Heart right ventricle (tissue), 16 donors: ENCODE measurements around the gene BBLN. TPM values are rescaled to one million over a fixed set of nuclear protein-coding genes. Genes with fewer than 3 reads are reported as not detected.

ENCODE experiments used
- ATAC-seq, 8 donors: fragments of 200-7000 bp; cut with Tn5 transposase; one replicate each; pipeline ENCODE4 v1.9.1; 2020; ENCODE audit warnings: mild to moderate bottlenecking in 8 of 8, moderate library complexity in 8 of 8, moderate number of reproducible peaks in 1 of 8
- DNase-seq, 2 donors: peaks; one replicate each; pipeline ENCODE4 v3.0.0-alpha.2; 2020
- H3K27ac ChIP-seq, 10 donors: fragments of 200-600 bp; sonication (generic) in 2 of 10; one replicate each; pipeline versions ENCODE4 v1.5.0 to v1.8.0; 2020 to 2022; ENCODE audit warnings: mild to moderate bottlenecking in 3 of 10
- H3K27me3 ChIP-seq, 7 donors: fragments of 200-600 bp; one replicate each; pipeline ENCODE4 v1.8.0; 2021 to 2022; ENCODE audit warnings: mild to moderate bottlenecking in 2 of 7
- H3K36me3 ChIP-seq, 9 donors: fragments of 200-600 bp; sonication (generic) in 1 of 9; one replicate each; pipeline versions ENCODE4 v1.5.0 to v1.8.0; 2020 to 2022; ENCODE audit warnings: mild to moderate bottlenecking in 2 of 9
- H3K4me1 ChIP-seq, 9 donors: fragments of 200-600 bp; sonication (generic) in 1 of 9; one replicate each; pipeline versions ENCODE4 v1.5.0 to v1.8.0; 2020 to 2022; ENCODE audit warnings: mild to moderate bottlenecking in 4 of 9
- H3K4me3 ChIP-seq, 10 donors: fragments of 200-600 bp; sonication (generic) in 2 of 10; one replicate each; pipeline versions ENCODE4 v1.5.0 to v1.8.0; 2020 to 2022; ENCODE audit warnings: mild to moderate bottlenecking in 7 of 10, moderate library complexity in 2 of 10
- H3K9me3 ChIP-seq, 11 donors: fragments of 200-600 bp in 10 of 11; sonication (generic) in 2 of 11; one replicate each; pipeline versions ENCODE4 v1.5.0 to v1.8.0; 2013 to 2022; ENCODE audit warnings: mild to moderate bottlenecking in 2 of 11, control low read depth in 1 of 11, moderate library complexity in 1 of 11
- WGBS, 2 donors: extraction: QIAGEN DNeasy Blood & Tissue Kit; methylation state at CpG; one replicate each; pipeline ENCODE4 v1.1.7; 2013; ENCODE audit warnings: inconsistent platforms in 1 of 2; 5-methylcytosine and 5-hydroxymethylcytosine counted together
- intact Hi-C, 10 donors: fragments of 100-400 bp; cut with DNase I; formaldehyde crosslinking; loops; one replicate each; pipeline versions ENCODE4 v1.11.1 to v1.14.2; 2022
- polyA plus RNA-seq, 2 donors: library from polyadenylated mRNA; stranded (reverse); fragments of 200-250 nt; gene quantifications; one replicate each; pipeline ENCODE4 v1.2.3, GENCODE V29; 2013
- total RNA-seq, 10 donors: library from RNA; stranded (reverse); fragmentation: NEBNext Ultra II Directional in 3 of 10; extraction: Animal tissue kit (Norgen Biotek cat#: 25700) in 3 of 10; gene quantifications; one replicate each; pipeline versions ENCODE4 v1.2.1 to v1.2.4, GENCODE V29; 2021 to 2023
- TF ChIP-seq, protein P1 (sequence below), 9 donors: fragments of 200-600 bp; sonication (generic) in 2 of 9; IDR thresholded peaks; one replicate each; pipeline versions ENCODE4 v1.5.0 to v1.8.0; 2021 to 2022; ENCODE audit warnings: antibody characterized with exemption in 9 of 9, mild to moderate bottlenecking in 5 of 9, moderate library complexity in 1 of 9
- donor health status: Arrhythmogenic right ventricular cardiomyopathy.
- donor health status: ischemic (EF 13 %, LVEDD 7.1; RV severe dilation, severe dysfunction).
- donor health status: healthy with polysubstance abuse.
- donor health status: DM: no; HTN: yes; CAD: no.
- donor health status: DM: no; HTN: no; CAD: no.
- donor health status: ischemic (EF 25% LVEDD 6.9; RV normal size, moderate dysfunction).
- donor health status: ischemic (EF 25% LVEDD 5.7; RV mildly dilated, moderate dysfunction).
- donor health status: healthy.
- donor health status: DM: yes; HTN: yes; CAD: no.
- donor health status: Ischemic cardiomyopathy.
- donor health status: ischemic (EF 35%, LVEDD 5.7; RV mildly dilated, moderate dysfunction).
- donor health status: nonischemic (EF 11% LVEDD 7.7; RV severe dilation, severe dysfunction).
- donor health status: DM: yes; HTN: yes; CAD: no.
- donor health status: PGD.
- donor health status: ischemic (EF 29% LVEDD 5.4; RV normal size, mild dysfunction).
- donor health status: nonischemic (EF 23%, LVEDD 6.1; RV moderate dilation, normal function).

BBLN gene
- total and polyA plus RNA-seq, 12 donors: 29.5 to 159 (median 38.6) TPM

DNA sequence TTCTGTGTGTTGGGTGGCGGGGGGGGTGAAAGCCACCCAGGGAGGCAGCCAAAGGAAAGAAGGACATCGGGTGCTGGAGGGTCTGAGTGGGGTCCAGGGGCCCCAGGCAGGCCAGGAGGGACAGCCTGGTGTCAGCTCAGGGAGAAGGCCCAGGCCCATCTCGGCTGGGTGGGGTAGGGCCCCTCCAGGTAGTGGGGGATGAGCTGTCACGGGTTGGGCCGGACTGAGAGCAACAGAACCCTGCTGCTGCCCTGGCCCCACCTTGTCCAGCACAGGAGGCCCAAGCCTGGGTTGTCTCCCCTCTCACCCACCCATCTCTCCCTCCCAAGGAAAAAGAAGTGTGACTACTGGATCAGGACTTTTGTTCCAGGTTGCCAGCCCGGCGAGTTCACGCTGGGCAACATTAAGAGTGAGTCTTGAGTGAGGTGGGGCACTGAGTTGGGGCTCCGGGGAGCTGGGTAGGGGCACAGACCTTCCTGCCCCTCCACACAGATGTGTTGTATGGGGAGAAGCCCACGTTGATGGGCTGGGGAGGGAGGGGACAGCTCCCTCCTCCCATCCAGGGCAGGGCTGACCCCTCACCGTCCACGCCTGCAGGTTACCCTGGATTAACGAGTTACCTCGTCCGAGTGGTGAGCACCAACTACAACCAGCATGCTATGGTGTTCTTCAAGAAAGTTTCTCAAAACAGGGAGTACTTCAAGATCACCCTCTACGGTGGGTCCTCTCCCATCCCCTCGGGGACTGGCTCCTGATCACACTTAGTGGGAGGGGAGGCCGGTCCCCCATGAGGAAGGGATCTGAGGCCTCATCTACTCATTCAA lies 8.5 kb upstream of the BBLN start:
- Histone ChIP-seq H3K4me3 (no peak overlapping the region), H3K4me1 (peaks cover 5 to 25% (median 10%) of the 10 kb centered on the region in 9 donors), H3K27me3 (no peaks in the 10 kb centered on the region), H3K27ac (no peak overlapping the region), H3K36me3 (no peaks in the 10 kb centered on the region), H3K9me3 (no peaks in the 10 kb centered on the region)
- WGBS, 2 donors: 91 to 93% methylated on average over 17 to 18 of the region's 18 CpGs
- ATAC-seq (no peak), DNase-seq (peak in 1 of 2 donors; percentile 9)
- TF ChIP-seq, protein P1, sequence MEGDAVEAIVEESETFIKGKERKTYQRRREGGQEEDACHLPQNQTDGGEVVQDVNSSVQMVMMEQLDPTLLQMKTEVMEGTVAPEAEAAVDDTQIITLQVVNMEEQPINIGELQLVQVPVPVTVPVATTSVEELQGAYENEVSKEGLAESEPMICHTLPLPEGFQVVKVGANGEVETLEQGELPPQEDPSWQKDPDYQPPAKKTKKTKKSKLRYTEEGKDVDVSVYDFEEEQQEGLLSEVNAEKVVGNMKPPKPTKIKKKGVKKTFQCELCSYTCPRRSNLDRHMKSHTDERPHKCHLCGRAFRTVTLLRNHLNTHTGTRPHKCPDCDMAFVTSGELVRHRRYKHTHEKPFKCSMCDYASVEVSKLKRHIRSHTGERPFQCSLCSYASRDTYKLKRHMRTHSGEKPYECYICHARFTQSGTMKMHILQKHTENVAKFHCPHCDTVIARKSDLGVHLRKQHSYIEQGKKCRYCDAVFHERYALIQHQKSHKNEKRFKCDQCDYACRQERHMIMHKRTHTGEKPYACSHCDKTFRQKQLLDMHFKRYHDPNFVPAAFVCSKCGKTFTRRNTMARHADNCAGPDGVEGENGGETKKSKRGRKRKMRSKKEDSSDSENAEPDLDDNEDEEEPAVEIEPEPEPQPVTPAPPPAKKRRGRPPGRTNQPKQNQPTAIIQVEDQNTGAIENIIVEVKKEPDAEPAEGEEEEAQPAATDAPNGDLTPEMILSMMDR (IDR thresholded peaks at IDR 0.05): no peak
- intact Hi-C loops: no loop called here

DNA sequence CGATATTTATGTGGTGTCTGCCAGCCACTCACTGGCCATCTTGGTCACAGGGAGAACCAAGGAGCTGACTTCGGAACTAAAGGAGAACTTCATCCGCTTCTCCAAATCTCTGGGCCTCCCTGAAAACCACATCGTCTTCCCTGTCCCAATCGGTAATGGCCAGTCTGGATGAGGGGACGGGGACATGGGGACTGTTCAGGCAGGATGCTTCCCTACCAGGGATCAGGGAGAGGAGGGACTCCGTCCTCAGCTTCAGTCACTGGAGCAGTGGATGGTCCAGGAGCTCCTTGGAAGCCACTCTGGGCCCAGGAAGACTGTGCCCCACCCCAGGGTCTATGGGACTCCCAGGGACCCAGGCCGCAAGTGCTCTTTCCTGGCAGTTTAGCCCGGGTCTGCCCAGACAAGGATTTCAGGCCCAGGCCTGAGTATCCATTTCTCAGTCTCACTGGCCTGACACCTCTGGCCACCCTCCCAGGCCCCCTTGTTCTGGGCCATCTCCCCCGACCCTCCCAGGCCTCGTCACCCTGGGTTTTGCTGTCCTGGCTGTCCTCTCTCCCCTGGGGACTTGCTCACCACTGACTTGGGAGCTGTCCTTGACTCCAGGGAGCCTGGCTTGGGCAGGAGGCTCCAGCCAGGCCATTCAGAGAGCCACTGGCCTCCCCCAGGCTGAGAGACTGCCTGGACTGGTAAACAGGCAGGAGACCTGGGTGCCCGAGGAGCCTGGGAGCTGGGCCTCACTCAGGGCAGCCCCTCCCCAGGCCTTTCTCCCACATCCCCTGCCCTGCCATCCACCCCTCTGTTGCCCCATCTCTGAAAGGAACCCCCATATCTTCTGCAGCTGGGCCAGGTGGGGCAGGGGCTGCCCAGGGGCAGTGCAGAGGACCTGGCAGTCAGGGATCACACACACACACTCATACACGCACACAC lies 7.7 kb upstream of the BBLN start:
- Histone ChIP-seq H3K4me1 (peaks cover 5 to 25% (median 10%) of the 10 kb centered on the region in 9 donors), H3K4me3 (no peak overlapping the region), H3K9me3 (no peaks in the 10 kb centered on the region), H3K36me3 (no peaks in the 10 kb centered on the region), H3K27ac (no peak overlapping the region), H3K27me3 (no peaks in the 10 kb centered on the region)
- peak in 1 of 2 donors; percentile 4 for DNase-seq
- ATAC-seq: no peak
- TF ChIP-seq, protein P1 (IDR thresholded peaks at IDR 0.05): no peak
- intact Hi-C loops: no loop called here
- WGBS, 2 donors: 94% methylated on average over 13 of the region's 13 CpGs

DNA sequence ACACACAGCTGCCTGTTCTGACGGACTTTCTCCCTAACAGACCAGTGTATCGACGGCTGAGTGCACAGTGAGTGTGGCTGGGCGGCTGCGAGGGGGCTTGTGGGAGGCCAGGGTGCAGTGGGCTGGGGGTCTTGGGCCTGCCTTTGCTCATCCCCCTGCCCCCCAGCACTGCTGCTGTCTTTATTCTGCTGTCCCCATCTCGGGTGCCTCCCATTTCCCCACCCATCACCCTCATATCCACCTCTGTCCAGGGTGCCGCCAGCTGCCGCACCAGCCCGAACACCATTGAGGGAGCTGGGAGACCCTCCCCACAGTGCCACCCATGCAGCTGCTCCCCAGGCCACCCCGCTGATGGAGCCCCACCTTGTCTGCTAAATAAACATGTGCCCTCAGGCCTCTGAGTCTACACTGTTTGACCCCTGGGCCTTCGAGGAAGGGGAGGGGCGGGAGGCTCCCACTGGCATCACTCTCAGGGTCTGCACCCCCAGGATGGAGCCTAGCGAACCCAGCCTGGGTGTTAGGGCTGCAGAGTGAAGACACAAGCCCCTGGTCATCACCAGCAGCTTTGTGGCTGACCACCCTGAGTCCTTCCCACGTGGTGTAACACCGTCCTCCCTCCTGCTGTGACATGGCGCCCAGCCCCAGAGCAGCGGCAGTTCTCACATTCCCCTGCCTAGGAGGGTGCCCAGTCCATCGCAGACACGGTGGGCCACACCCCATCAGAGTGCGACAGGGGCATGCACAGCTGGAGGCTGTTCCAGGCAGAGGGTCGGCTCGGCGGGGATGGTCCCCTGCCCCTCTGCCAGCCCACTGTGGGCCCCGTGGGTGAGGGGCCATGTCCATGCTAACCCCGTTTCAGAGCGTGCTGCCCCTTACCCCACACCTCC lies 6.8 kb upstream of the BBLN start:
- intact Hi-C loops: no loop called here
- 86% methylated on average over 26 of the region's 26 CpGs for WGBS, 2 donors
- DNase-seq (peak in 1 of 2 donors; percentile 7), ATAC-seq (no peak)
- Histone ChIP-seq H3K36me3 (no peaks in the 10 kb centered on the region), H3K4me1 (peaks cover 5 to 25% (median 10%) of the 10 kb centered on the region in 9 donors), H3K9me3 (no peaks in the 10 kb centered on the region), H3K27me3 (no peaks in the 10 kb centered on the region), H3K4me3 (no peak overlapping the region), H3K27ac (no peak overlapping the region)
- TF ChIP-seq, protein P1 (IDR thresholded peaks at IDR 0.05): no peak
